GM19372 (cell line): Measurements from ENCODE around the gene GDPD4.

Experiments used
- ATAC-seq: cut with Tn5 transposase; IDR thresholded peaks from one replicate; pipeline ENCODE4 v1.9.1; 2021; ENCODE audit warnings: mild to moderate bottlenecking, low read depth, moderate library complexity; ENCODE audit not compliant: unreplicated experiment

GDPD4 gene, protein sequence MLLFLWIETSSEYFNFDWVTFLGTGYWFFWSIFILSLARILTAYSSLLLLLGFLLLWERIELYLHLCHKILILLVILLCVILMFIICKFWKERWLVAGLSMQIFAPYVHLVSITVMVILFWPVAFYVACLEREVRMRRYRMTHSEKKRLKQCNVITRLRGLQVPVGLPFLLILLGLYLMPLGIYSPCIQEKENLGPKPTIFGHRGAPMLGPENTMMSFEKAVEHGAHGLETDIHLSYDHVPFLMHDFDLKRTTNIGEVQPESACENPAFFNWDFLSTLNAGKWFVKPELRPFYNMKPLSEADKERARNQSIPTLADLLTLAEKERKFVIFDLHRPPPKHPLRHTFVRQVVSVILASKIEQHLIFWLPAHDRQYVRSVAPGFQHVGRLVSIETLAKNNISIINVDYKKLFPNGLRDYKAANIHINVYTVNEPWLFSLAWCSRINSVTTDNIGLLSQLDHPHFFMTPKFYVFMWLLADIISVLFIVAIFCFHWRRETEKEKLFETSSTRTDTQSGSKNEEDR

GRCh38 chr11:77301510-77301909 is at the start of gene GDPD4:
GDPD4 (minus strand) TSS chr11:77301686; CDS start chr11:77285137, 16,549 bp downstream.
- ATAC-seq = no peak

DNA sequence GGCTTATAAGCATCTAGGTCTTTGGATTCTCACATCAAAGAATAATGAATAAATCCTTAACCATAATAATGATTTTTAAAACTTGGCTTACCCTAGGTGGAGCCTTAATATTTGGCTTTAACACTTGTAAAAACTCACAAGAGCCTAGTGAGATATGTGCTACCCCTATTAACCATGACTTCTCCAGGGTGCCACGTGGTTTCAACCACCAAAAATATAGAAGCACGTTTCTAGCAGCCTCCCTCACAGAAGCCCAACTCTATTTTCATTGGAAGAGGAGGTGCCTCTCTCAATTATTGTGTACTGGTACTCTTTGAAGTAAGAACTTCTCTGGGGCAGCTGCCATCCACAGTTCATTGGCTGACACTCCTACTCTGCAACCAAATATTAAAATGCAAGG is 46.5 kb upstream of the GDPD4 start:
- ATAC-seq = no peak

DNA sequence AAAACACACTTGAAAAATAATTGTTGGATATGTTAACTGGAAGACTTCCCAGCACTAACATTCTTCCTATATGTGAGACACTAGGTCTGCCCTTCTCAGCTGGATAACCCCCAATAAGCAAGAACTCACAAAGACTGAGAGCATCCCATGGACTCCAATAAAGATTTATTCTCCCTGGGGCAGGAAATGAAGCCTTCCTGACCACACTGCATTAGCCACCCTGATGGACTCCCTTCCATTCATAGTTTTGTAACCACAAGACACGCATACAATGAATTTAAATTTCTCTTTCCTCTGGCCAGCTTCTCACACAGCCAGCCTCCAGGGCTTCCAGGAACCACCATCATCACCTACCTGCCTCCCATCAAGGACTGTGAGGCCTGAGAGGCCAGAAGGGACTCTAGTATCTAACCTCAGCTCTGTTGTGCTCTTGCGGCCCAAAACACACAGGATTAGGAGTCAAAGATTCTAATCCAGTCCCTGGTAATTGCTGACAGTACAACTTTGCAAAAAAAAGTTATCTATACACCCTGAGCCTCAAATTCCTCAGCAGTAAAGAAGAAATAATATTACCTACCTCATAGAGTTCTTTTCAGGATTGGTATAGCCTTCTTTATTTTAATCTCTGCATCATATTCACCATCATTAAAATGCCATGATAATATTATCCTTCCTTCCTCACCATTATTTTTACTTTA is 45.6 kb upstream of the GDPD4 start:
- ATAC-seq = no peak

- ATAC-seq = no peak
Measured at GRCh38 chr11:77345621-77346020, 44.1 kb upstream of the GDPD4 start.

DNA sequence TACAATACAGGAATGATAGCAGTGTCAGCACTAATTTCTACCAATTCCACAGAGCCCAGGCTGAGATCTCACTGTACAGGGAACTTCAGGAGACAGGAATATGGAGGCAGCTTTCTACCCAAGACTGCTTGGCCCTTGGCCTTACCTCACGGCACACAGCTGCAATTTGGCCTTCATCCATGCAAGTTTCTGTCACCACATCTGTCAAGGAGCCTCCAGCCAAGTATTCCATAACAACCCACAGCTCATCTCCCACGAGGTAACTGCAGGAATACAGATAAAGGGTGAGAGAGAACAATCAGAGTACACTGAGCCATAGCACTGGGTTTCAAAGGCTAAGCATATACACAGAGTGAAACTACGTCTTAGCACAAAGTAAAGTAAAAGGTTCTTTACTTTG is 39.0 kb upstream of the GDPD4 start:
- no peak for ATAC-seq

- no peak for ATAC-seq
Measured at GRCh38 chr11:77332259-77332658, 30.8 kb upstream of the GDPD4 start.

DNA sequence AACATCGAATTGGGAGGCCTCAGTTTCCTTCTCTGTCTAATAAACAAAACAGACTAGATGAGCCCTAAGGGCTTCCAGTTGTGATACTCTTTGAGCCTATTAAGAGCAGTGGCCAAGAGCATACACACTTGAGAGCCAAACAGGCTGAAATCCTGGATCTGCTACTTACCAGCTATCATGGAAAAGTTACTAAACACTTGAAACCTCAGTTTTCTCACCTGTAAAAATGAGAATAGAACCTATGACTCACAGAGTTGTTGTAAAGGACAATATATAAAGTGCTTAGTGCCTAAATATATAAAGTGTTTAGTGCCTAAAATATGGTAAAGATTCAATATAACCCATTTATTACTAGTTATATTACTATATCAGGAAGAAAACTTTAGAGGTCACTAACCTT is 23.7 kb upstream of the GDPD4 start:
- no peak for ATAC-seq

GRCh38 chr11:77324508-77324907 is 23.0 kb upstream of the GDPD4 start:
- no peak for ATAC-seq

- ATAC-seq = no peak
Measured at GRCh38 chr11:77322926-77323590, 21.6 kb upstream of the GDPD4 start.

- no peak for ATAC-seq
Measured at GRCh38 chr11:77322506-77322905, 21.0 kb upstream of the GDPD4 start.

GRCh38 chr11:77320351-77320750 is 18.9 kb upstream of the GDPD4 start:
- ATAC-seq = no peak

GRCh38 chr11:77318600-77318999 is 17.1 kb upstream of the GDPD4 start:
- no peak for ATAC-seq

- ATAC-seq = no peak
Measured at GRCh38 chr11:77316733-77317342, 15.4 kb upstream of the GDPD4 start.

DNA sequence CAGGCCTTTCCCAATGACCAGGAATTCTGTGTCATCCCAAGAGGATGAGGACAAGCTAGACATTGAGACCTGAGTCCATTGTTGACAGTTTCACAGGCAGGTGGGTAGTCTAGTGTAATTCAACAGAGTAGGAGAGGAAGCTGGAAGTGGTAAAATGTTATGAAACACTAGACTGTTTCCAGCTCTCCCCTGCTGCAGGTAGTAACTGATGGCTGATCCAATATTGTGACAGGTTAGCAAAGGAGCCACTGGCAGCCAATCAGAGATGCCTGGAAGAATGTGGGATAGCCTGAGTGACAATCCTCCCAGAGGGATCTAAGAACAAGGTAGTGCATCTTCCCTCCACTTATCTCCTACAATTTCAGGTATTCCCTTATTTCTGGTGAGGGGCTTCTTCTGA is 10.6 kb upstream of the GDPD4 start:
- ATAC-seq = no peak

DNA sequence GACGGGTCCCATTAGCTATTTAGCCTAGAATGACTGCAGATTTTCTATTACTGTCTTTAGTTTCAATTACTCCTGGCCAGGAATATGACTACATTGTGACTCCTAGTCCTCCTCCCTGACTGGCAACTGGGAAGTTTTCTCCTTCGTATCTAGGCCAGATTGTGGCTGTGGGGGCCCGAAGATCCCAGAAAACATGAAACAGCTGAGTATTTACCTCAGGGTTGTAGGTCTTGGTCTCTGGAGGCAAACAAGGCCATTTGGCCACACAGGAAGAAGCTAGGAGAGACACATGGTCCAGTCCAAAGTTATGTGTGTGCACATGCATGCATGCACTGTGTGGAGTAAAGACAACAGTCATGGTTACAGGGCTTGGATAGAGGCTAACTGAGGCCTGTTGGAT is 10.2 kb upstream of the GDPD4 start:
- no peak for ATAC-seq

DNA sequence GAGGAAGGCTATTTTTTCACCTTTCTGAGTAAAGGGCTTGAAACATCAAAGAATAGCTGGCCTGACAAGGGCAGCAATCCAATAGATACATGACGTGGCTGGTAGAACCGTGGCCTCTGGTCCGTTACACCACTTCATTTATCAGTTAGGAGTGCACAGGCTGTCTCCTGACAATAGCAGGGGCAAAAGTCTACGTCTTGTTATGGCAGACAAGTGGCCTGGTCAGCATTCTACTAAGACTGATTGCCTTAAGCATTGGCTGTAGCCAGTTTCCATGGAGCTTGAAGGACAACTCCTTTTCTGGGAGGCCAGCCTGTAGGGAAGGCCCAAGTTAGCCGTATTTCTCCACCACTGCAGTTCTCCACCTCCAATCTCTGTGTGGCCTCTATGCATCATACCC is 9.2 kb upstream of the GDPD4 start:
- ATAC-seq = no peak

DNA sequence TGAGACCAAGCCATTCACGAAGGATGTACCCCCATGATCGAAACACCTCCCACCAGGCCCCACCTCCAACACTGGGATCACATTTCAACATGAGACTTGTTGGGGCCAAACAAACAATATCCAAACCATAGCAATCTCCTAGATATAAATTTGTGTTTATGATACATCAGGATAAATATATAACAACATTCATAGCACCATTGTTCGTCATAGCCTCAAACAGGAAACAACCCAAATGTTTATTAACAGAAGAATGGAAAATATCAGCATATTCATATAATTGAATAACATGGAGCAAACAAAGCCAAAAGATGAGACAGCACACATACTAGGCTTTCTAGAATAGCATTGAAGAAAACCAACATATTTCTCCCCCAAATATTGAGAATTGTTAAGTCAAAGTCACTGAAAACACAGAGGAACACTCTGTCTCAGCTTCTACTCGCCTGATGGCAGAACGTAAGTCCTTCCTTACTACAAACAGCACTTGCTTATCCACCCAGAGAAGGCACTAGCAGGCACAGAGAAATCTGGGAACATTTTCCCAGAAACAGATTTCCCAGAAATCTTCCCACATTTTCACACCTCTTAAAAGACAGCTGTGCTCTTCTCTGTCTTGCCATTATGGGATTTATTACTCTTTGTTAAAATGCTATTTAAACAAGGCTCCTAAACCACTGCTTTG is 8.1 kb upstream of the GDPD4 start:
- no peak for ATAC-seq

DNA sequence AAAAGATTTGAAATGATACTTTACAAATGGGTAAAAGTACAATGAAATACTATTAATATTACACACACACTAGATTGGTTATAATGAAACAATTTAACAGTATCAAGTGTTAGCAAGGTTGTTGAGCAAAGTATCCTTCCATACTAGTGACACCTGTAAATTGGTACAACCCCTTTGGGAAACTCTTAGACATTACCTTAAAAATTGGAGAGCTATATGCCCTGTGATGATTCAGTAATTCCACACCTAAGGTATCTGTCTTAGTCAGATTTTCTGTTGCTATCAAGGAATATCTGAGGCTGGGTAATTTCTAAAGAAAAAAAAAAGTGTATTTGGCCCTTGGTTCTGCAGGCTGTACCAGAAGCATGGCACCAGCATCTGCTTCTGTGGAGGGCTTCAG is 7.4 kb upstream of the GDPD4 start:
- no peak for ATAC-seq

DNA sequence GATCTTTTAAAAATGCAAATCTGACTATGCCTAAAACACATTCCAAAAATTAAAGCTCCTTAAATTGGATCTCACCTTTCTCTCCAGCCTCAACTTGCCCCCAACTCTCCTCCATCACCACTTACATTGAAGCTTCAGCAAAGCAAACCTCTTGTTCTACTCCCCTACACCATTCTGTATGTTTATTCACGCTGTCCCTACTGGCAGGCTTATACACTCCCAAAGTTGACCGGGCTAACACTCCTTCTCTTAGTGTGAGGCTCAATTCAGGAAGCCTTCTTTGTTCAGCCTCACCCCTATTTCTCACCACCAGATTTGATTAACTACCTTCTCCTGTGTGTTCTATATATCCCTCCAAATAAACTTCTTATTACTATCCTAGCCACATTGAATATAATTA is 1.8 kb upstream of the GDPD4 start:
- ATAC-seq = no peak

DNA sequence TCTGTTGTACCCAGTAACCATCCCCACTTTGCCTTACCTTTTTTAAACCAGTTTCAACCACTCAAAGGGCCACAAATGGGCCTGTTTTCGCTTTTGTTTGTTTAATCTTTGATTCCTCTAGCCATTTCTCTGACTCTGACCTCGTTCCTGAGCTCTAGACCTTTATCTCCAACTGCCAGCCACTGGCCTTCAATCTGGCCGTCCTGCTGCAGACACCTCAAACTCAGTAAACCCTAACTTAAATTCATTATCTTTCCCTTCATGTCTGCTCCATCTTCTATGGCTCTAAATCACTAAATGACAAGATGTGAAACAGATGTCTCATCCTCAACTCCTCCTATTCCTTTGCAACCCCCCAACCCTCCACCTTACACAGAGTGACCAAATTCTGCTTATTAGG is 1.3 kb upstream of the GDPD4 start:
- no peak for ATAC-seq
